Measurements from ENCODE around the gene RPS4Y1.

RPS4Y1 gene

GRCh38 chrY:2885880-2886279 lies 44.5 kb downstream of the RPS4Y1 start:
- DNase-seq, result no peak

GRCh38 chrY:2887386-2887785 lies 46.0 kb downstream of the RPS4Y1 start:
- DNase-seq, result no peak

GRCh38 chrY:2887955-2888354 lies 46.6 kb downstream of the RPS4Y1 start:
- DNase-seq, result no peak

GRCh38 chrY:2893471-2893870 lies 52.1 kb downstream of the RPS4Y1 start:
- no peak for DNase-seq

GRCh38 chrY:2896050-2896449 lies 54.6 kb downstream of the RPS4Y1 start:
- no peak for DNase-seq

- DNase-seq, result no peak
Observed at GRCh38 chrY:2907356-2907755, 66.0 kb downstream of the RPS4Y1 start.

GRCh38 chrY:2913066-2913815 lies 71.8 kb downstream of the RPS4Y1 start:
- DNase-seq, result no peak
